ENCODE measurements around the gene DENND5B.

The DENND5B gene

GRCh38 chr12:31339831-31340622, 250.9 kb downstream of the DENND5B start:
- Histone ChIP-seq H3K4me1 (ENCODE audit: control insufficient read depth in 5 of 5, insufficient read depth in 5 of 5, low read length in 5 of 5) (no peaks in the 10 kb centered on the region), H3K4me3 (ENCODE audit: low read depth in 1 of 5, low read length in 5 of 5) (no peak overlapping the region), H3K27me3 (ENCODE audit: control insufficient read depth in 5 of 5, insufficient read depth in 4 of 5, low read length in 5 of 5) (no peaks in the 10 kb centered on the region), H3K36me3 (ENCODE audit: control insufficient read depth in 5 of 5, insufficient read depth in 5 of 5, low read length in 5 of 5) (no peaks in the 10 kb centered on the region), H3K9me3 (ENCODE audit: control insufficient read depth in 5 of 5, low read length in 5 of 5) (no peaks in the 10 kb centered on the region), H3K9ac (ENCODE audit: low read length in 5 of 5) (no peak overlapping the region), H3K27ac (ENCODE audit: low read depth, low read length) (no peak overlapping the region)

GRCh38 chr12:31337952-31338351, 253.0 kb downstream of the DENND5B start:
- no peak overlapping the region for H3K4me3 ChIP-seq (ENCODE audit: low read depth in 1 of 5, low read length in 5 of 5)
- H3K9me3 ChIP-seq (ENCODE audit: control insufficient read depth in 5 of 5, low read length in 5 of 5) = no peaks in the 10 kb centered on the region
- no peaks in the 10 kb centered on the region for H3K27me3 ChIP-seq (ENCODE audit: control insufficient read depth in 5 of 5, insufficient read depth in 4 of 5, low read length in 5 of 5)
- no peak overlapping the region for H3K9ac ChIP-seq (ENCODE audit: low read length in 5 of 5)
- no peaks in the 10 kb centered on the region for H3K36me3 ChIP-seq (ENCODE audit: control insufficient read depth in 5 of 5, insufficient read depth in 5 of 5, low read length in 5 of 5)
- no peaks in the 10 kb centered on the region for H3K4me1 ChIP-seq (ENCODE audit: control insufficient read depth in 5 of 5, insufficient read depth in 5 of 5, low read length in 5 of 5)
- H3K27ac ChIP-seq (ENCODE audit: low read depth, low read length) = no peak overlapping the region

All from subcutaneous abdominal adipose tissue (tissue), 5 donors.